Iris pigment epithelial cell (primary cell): Measurements from ENCODE around the gene EFCC1.
A peak's percentile ranks its signal among the peaks of the same experiment; 100 is the strongest.
"Not testable (repeated sequence)": the region's sequence is repeated elsewhere in the genome, so short reads cannot be mapped to it uniquely, and the experiment has no call there.

ENCODE experiments used
- DNase-seq: peaks from one replicate; pipeline ENCODE4 v3.0.0-alpha.2; 2011; ENCODE audit warnings: low read depth

EFCC1 gene

GRCh38 chr3:129081503-129081902, 80.4 kb downstream of the EFCC1 start:
- no peak for DNase-seq

- DNase-seq: no peak
These were observed 80.9 kb downstream of the EFCC1 start for GRCh38 chr3:129082026-129082425.

GRCh38 chr3:129084501-129084900, 83.4 kb downstream of the EFCC1 start:
- no peak for DNase-seq

- DNase-seq: no peak
These were observed 84.1 kb downstream of the EFCC1 start for GRCh38 chr3:129085165-129085715.

- DNase-seq: no peak
These were observed 84.7 kb downstream of the EFCC1 start for GRCh38 chr3:129085818-129086217.

GRCh38 chr3:129087138-129087702, 86.1 kb downstream of the EFCC1 start:
- DNase-seq: peak; percentile 48

- peak; percentile 55 for DNase-seq
These were observed 86.8 kb downstream of the EFCC1 start for GRCh38 chr3:129087904-129088303.

- DNase-seq: not testable (repeated sequence)
These were observed 87.2 kb downstream of the EFCC1 start for GRCh38 chr3:129088312-129088711.
